ENCODE results near the gene SLC38A1.

DNA sequence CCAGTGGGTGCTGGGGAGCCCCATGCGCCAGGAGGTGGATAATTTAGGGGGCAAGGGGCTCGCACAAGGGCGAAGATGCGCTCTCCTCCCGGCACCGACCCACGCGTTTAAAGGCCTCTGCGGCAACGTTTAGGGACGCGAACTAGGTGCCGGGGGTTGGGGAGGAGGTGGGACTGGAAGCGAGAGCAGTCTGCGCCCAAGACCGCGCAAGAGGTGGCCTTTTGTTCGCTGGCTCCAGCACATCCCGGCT is 1.3 kb downstream of the SLC38A1 start:
- TF ChIP-seq, protein P1, sequence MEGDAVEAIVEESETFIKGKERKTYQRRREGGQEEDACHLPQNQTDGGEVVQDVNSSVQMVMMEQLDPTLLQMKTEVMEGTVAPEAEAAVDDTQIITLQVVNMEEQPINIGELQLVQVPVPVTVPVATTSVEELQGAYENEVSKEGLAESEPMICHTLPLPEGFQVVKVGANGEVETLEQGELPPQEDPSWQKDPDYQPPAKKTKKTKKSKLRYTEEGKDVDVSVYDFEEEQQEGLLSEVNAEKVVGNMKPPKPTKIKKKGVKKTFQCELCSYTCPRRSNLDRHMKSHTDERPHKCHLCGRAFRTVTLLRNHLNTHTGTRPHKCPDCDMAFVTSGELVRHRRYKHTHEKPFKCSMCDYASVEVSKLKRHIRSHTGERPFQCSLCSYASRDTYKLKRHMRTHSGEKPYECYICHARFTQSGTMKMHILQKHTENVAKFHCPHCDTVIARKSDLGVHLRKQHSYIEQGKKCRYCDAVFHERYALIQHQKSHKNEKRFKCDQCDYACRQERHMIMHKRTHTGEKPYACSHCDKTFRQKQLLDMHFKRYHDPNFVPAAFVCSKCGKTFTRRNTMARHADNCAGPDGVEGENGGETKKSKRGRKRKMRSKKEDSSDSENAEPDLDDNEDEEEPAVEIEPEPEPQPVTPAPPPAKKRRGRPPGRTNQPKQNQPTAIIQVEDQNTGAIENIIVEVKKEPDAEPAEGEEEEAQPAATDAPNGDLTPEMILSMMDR (IDR thresholded peaks at IDR 0.05), result no peak
- no peak for TF ChIP-seq EP300 (IDR thresholded peaks at IDR 0.05)

Measured in upper lobe of left lung (tissue), 4 donors.